Activated CD4-positive, alpha-beta T cell treated with anti-CD3 and anti-CD28 coated beads, Interleukin-2, amount 50 U/mL, for 48 hours (primary cell): ENCODE data around the gene NFATC2.

Experiments
- DNase-seq, 2 experiments: peaks; one replicate each; pipeline ENCODE4 v3.0.0-alpha.2; 2020

Gene NFATC2

GRCh38 chr20:51409192-51409880 is 133.2 kb downstream of the NFATC2 start:
- DNase-seq, result no peak

- DNase-seq, result peak; percentile 84 to 90
Measured at GRCh38 chr20:51404297-51405060, 138.0 kb downstream of the NFATC2 start.

- DNase-seq, result no peak
Measured at GRCh38 chr20:51403466-51404220, 138.9 kb downstream of the NFATC2 start.

- no peak for DNase-seq
Measured at GRCh38 chr20:51402201-51402600, 140.3 kb downstream of the NFATC2 start.

GRCh38 chr20:51401496-51401895 is 141.0 kb downstream of the NFATC2 start:
- DNase-seq, result no peak

GRCh38 chr20:51400051-51400926 is 142.2 kb downstream of the NFATC2 start:
- peak; percentile 76 to 80 for DNase-seq

- no peak for DNase-seq
Measured at GRCh38 chr20:51399006-51399890, 143.3 kb downstream of the NFATC2 start.

GRCh38 chr20:51398552-51398951 is 144.0 kb downstream of the NFATC2 start:
- no peak for DNase-seq

GRCh38 chr20:51398083-51398482 is 144.4 kb downstream of the NFATC2 start:
- DNase-seq, result no peak

- DNase-seq, result no peak
Measured at GRCh38 chr20:51397137-51397536, 145.4 kb downstream of the NFATC2 start.

GRCh38 chr20:51396365-51396909 is 146.1 kb downstream of the NFATC2 start:
- DNase-seq, result no peak

GRCh38 chr20:51394706-51395105 is 147.8 kb downstream of the NFATC2 start:
- DNase-seq, result no peak

GRCh38 chr20:51393571-51393970 is 148.9 kb downstream of the NFATC2 start:
- no peak for DNase-seq

GRCh38 chr20:51392614-51393186 is 149.8 kb downstream of the NFATC2 start:
- no peak for DNase-seq

GRCh38 chr20:51391926-51392325 is 150.6 kb downstream of the NFATC2 start:
- no peak for DNase-seq

GRCh38 chr20:51389543-51390264 is 152.8 kb downstream of the NFATC2 start:
- DNase-seq, result no peak

GRCh38 chr20:51388756-51389542 is 153.6 kb downstream of the NFATC2 start:
- DNase-seq, result no peak

GRCh38 chr20:51388227-51388626 is 154.3 kb downstream of the NFATC2 start:
- DNase-seq, result no peak

GRCh38 chr20:51387125-51387875 is 155.2 kb downstream of the NFATC2 start:
- no peak for DNase-seq
